GM12878 (cell line): ENCODE data around the gene TIMP3.

ENCODE experiments used
- BRCA1 ChIP-seq: IDR thresholded peaks from 2 replicates; pipeline ENCODE4 v1.6.1; 2011; ENCODE audit warnings: low read depth, low read length, improper control_type of control experiment
- CEBPB ChIP-seq, 2 experiments: fragments of 150-350 bp in 1 of 2; IDR thresholded peaks; 2 replicates each; pipeline ENCODE4 v1.6.1; 2012 to 2014; ENCODE audit warnings: low read depth in 2 of 2, low read length in 2 of 2, borderline replicate concordance in 1 of 2, inconsistent platforms in 1 of 2
- CEBPZ ChIP-seq: fragments of 150-350 bp; IDR thresholded peaks from 2 replicates; pipeline ENCODE4 v1.6.1; 2016; ENCODE audit warnings: low read depth, low read length
- CHD2 ChIP-seq: IDR thresholded peaks from 2 replicates; pipeline ENCODE4 v1.6.1; 2011; ENCODE audit warnings: low read depth, low read length, improper control_type of control experiment, borderline replicate concordance
- GABPA ChIP-seq: IDR thresholded peaks from 2 replicates; pipeline ENCODE4 v1.6.1; 2014; ENCODE audit warnings: antibody characterized with exemption, low read depth, mild to moderate bottlenecking, inconsistent platforms
- HCFC1 ChIP-seq: fragments of 150-350 bp; IDR thresholded peaks from 2 replicates; pipeline ENCODE4 v1.6.1; 2014; ENCODE audit warnings: low read length
- POLR2A ChIP-seq: IDR thresholded peaks from 2 replicates; pipeline ENCODE4 v1.6.1; 2011; ENCODE audit warnings: low read depth, mild to moderate bottlenecking, low read length
- RBBP5 ChIP-seq: fragments of 200-600 bp; sonication (generic); conservative IDR thresholded peaks from 2 replicates; pipeline ENCODE4 v1.6.1; 2016
- SREBF2 ChIP-seq: IDR thresholded peaks from 2 replicates; pipeline ENCODE4 v1.6.1; 2012; ENCODE audit warnings: mild to moderate bottlenecking, low read length
- SRF ChIP-seq, 2 experiments: IDR thresholded peaks; 2 replicates each; pipeline ENCODE4 v1.6.1; 2011; ENCODE audit warnings: low read depth in 2 of 2, low read length in 2 of 2, mild to moderate bottlenecking in 1 of 2, moderate library complexity in 1 of 2
- TBL1XR1 ChIP-seq: IDR thresholded peaks from 2 replicates; pipeline ENCODE4 v1.6.1; 2012; ENCODE audit warnings: low read depth, low read length, improper control_type of control experiment
- USF2 ChIP-seq: IDR thresholded peaks from 2 replicates; pipeline ENCODE4 v1.6.1; 2011; ENCODE audit warnings: low read depth, low read length, improper control_type of control experiment, borderline replicate concordance
- TF ChIP-seq, protein P1 (sequence below), 3 experiments: IDR thresholded peaks in 2 of 3; conservative IDR thresholded peaks in 1 of 3; 2 replicates each; pipeline ENCODE4 v1.5.1; 2011; ENCODE audit warnings: low read depth in 3 of 3, low read length in 3 of 3, mild to moderate bottlenecking in 3 of 3, control low read depth in 2 of 3, moderate library complexity in 2 of 3, inconsistent platforms in 1 of 3, mixed read lengths in 1 of 3; ENCODE audit not compliant: control insufficient read depth in 2 of 3, insufficient read depth in 1 of 3; ENCODE audit errors: extremely low read depth in 1 of 3

DNA sequence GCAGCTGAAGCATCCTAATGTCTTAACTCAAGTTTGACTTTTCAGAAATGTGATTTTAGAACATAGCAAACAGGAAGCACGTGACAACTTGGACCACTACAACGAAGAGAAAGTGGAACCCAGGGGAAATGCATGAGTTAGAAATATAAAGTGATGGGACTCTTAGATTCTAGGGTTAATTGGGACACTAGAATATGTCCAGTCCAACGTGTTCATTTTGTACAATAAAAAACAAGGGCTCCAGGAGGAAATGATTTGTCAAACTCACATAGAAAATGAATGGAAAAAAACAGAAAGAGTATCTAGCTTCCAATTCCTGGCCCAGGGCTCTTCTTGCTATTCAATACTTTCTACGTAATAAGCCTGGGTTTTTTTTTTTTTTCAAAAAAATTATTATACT lies 30.7 kb downstream of the TIMP3 start:
- TF ChIP-seq, protein P1, sequence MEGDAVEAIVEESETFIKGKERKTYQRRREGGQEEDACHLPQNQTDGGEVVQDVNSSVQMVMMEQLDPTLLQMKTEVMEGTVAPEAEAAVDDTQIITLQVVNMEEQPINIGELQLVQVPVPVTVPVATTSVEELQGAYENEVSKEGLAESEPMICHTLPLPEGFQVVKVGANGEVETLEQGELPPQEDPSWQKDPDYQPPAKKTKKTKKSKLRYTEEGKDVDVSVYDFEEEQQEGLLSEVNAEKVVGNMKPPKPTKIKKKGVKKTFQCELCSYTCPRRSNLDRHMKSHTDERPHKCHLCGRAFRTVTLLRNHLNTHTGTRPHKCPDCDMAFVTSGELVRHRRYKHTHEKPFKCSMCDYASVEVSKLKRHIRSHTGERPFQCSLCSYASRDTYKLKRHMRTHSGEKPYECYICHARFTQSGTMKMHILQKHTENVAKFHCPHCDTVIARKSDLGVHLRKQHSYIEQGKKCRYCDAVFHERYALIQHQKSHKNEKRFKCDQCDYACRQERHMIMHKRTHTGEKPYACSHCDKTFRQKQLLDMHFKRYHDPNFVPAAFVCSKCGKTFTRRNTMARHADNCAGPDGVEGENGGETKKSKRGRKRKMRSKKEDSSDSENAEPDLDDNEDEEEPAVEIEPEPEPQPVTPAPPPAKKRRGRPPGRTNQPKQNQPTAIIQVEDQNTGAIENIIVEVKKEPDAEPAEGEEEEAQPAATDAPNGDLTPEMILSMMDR (IDR thresholded peaks at IDR 0.05 in 2 of 3, conservative IDR thresholded peaks at IDR 0.05 in 1 of 3; ENCODE audit: control insufficient read depth in 2 of 3, extremely low read depth in 1 of 3, insufficient read depth in 1 of 3, low read depth in 3 of 3, low read length in 3 of 3), result no peak
- TF ChIP-seq USF2 (no peak), GABPA (no peak), SRF (IDR thresholded peaks at IDR 0.05; ENCODE audit: low read depth in 2 of 2, low read length in 2 of 2) (no peak), RBBP5 (no peak), CHD2 (no peak), BRCA1 (no peak), CEBPB (IDR thresholded peaks at IDR 0.05; ENCODE audit: borderline replicate concordance in 1 of 2, low read depth in 2 of 2, low read length in 2 of 2) (no peak), SREBF2 (no peak), TBL1XR1 (no peak), HCFC1 (no peak), POLR2A (no peak), CEBPZ (no peak)
